ENCODE results near the gene CEP164. TPM values are rescaled to one million over a fixed set of nuclear protein-coding genes. Genes with fewer than 3 reads are reported as not detected.

Gene CEP164
- total and polyA plus RNA-seq, 9 of the 15 experiments (the other 6 are each of a cell fraction or from before 2014, with no cell fraction given) = 2.1 to 16.5 (median 10.4) TPM

DNA sequence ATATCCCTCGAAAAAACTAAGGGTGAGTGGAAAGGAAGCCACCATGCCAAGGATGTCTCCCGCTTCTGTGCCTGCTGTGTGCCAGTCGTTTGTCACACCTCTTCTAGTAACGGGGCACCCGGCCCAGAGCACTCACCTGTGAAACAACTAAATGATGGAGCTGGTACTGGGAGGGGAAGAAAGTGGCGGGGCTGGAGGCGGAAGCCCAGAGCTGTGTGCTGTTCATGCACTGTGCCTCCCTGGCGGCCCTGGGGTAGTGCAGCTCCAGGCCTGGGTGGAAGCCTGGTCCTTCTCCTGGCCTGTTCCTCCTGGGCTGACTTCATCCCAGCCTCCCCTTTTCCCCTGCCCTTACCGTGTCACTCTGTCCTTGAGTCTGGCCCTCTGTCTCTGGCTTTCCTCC is 130.2 kb downstream of the CEP164 start:
- in situ Hi-C loops (cut with MboI) = no loop called here

More for the DNA sequence above, 130.2 kb downstream of the CEP164 start:
- H4K20me1 ChIP-seq (replicated peaks; ENCODE audit: control insufficient read depth, insufficient read depth, low read length) = peaks cover 4% of the 10 kb centered on the region; the same call in 1 of the 2 replicates
- no peak overlapping the region for H2AFZ ChIP-seq (ENCODE audit: low read depth, low read length)
- WGBS (ENCODE audit: insufficient coverage, low coverage, missing lambda C conversion rate) = under 1% methylated on average over 9 of the region's 9 CpGs
- H3K36me3 ChIP-seq (ENCODE audit: control insufficient read depth, insufficient read depth, low read length) = no peaks in the 10 kb centered on the region
- no TSS peak for BruUV-seq (replicated peaks)
- no peak for TF ChIP-seq MLX (CRISPR knock-in tag; conservative IDR thresholded peaks at IDR 0.05)
- TF ChIP-seq PURB (CRISPR knock-in tag; IDR thresholded peaks at IDR 0.05; ENCODE audit: low read depth) = no peak
- TF ChIP-seq, protein P1, sequence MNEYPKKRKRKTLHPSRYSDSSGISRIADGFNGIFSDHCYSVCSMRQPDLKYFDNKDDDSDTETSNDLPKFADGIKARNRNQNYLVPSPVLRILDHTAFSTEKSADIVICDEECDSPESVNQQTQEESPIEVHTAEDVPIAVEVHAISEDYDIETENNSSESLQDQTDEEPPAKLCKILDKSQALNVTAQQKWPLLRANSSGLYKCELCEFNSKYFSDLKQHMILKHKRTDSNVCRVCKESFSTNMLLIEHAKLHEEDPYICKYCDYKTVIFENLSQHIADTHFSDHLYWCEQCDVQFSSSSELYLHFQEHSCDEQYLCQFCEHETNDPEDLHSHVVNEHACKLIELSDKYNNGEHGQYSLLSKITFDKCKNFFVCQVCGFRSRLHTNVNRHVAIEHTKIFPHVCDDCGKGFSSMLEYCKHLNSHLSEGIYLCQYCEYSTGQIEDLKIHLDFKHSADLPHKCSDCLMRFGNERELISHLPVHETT (CRISPR knock-in tag; conservative IDR thresholded peaks at IDR 0.05 in 1 of 2, IDR thresholded peaks at IDR 0.05 in 1 of 2) = no peak
- no peak for TF ChIP-seq ZNF143 (CRISPR knock-in tag; IDR thresholded peaks at IDR 0.05)
- TF ChIP-seq TCF3 (CRISPR knock-in tag; IDR thresholded peaks at IDR 0.05) = no peak
- TF ChIP-seq HIVEP1 (CRISPR knock-in tag; IDR thresholded peaks at IDR 0.05) = no peak
- TF ChIP-seq, protein P2, sequence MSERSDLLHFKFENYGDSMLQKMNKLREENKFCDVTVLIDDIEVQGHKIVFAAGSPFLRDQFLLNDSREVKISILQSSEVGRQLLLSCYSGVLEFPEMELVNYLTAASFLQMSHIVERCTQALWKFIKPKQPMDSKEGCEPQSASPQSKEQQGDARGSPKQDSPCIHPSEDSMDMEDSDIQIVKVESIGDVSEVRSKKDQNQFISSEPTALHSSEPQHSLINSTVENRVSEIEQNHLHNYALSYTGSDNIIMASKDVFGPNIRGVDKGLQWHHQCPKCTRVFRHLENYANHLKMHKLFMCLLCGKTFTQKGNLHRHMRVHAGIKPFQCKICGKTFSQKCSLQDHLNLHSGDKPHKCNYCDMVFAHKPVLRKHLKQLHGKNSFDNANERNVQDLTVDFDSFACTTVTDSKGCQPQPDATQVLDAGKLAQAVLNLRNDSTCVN (CRISPR knock-in tag; IDR thresholded peaks at IDR 0.05) = no peak
- no peak for TF ChIP-seq NFIX (CRISPR knock-in tag; IDR thresholded peaks at IDR 0.05; ENCODE audit: low read depth)
- TF ChIP-seq ZNF561 (CRISPR knock-in tag; conservative IDR thresholded peaks at IDR 0.05) = no peak
- TF ChIP-seq, protein P3, sequence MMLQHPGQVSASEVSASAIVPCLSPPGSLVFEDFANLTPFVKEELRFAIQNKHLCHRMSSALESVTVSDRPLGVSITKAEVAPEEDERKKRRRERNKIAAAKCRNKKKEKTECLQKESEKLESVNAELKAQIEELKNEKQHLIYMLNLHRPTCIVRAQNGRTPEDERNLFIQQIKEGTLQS (IDR thresholded peaks at IDR 0.05) = no peak
- TF ChIP-seq, protein P3 (CRISPR knock-in tag; conservative IDR thresholded peaks at IDR 0.05) = no peak
- no peak for TF ChIP-seq BACH1 (tag; IDR thresholded peaks at IDR 0.05)
- no peak for TF ChIP-seq ILK (tag; IDR thresholded peaks at IDR 0.05; ENCODE audit: borderline replicate concordance, low read depth)
- H3K4me3 ChIP-seq = no peak overlapping the region
- POLR2A ChIA-PET = no interaction called here
- CTCF ChIA-PET (ENCODE audit: low intra/inter-chr PET ratio) = no interaction called here
- H3K79me2 ChIP-seq (ENCODE audit: control insufficient read depth, insufficient read depth, low read length) = no peaks in the 10 kb centered on the region
- H3K9me3 ChIP-seq (replicated peaks; ENCODE audit: control insufficient read depth, insufficient read depth, low read depth, low read length) = no peaks in the 10 kb centered on the region
- H3K27me3 ChIP-seq (ENCODE audit: control insufficient read depth in 2 of 2, insufficient read depth in 2 of 2, low read length in 2 of 2) = peaks cover 16 to 75% of the 10 kb centered on the region in 2 experiments; a peak in 4 of 5 replicates
- no peaks in the 10 kb centered on the region; a peak in 1 of 5 replicates for H3K4me1 ChIP-seq (replicated peaks in 1 of 2; ENCODE audit: control insufficient read depth in 2 of 2, insufficient read depth in 2 of 2, low read length in 2 of 2)
- DNase-seq (ENCODE audit: extremely low read depth in 1 of 4, low spot score in 3 of 4) (no peak), ATAC-seq (peak; percentile 73), FAIRE-seq (no peak)
- no peak overlapping the region for H3K4me2 ChIP-seq (ENCODE audit: insufficient read depth, low read length)
- intact Hi-C loops (cut with micrococcal nuclease) = no loop called here
- H3K27ac ChIP-seq (ENCODE audit: extremely low read depth, low read depth, low read length) = no peak overlapping the region
- H3K9ac ChIP-seq (ENCODE audit: insufficient read depth in 1 of 2, low read depth in 2 of 2, low read length in 2 of 2) = no peak overlapping the region
- H3K9me1 ChIP-seq (ENCODE audit: control insufficient read depth, insufficient read depth, low read length) = no peaks in the 10 kb centered on the region
